H1 (cell line): ENCODE data around the gene SLC6A18. TPM values are rescaled to one million over a fixed set of nuclear protein-coding genes. Genes with fewer than 3 reads are reported as not detected.

ENCODE experiments used
- CHD7 ChIP-seq: fragments of 300-600 bp; sonication (generic); IDR thresholded peaks from 2 replicates; pipeline ENCODE4 v1.7.1; 2012; ENCODE audit warnings: low read length, moderate library complexity, mild to moderate bottlenecking, inconsistent platforms; ENCODE audit not compliant: insufficient replicate concordance
- polyA plus RNA-seq, 7 experiments: library from polyadenylated mRNA; depleted of rRNA in 3 of 7; stranded (reverse) in 5 of 7; unstranded in 2 of 7; fragments of >200 nt in 5 of 7; fragments of 200-250 nt in 2 of 7; gene quantifications; 1 replicate in 5 of 7; 2 replicates in 1 of 7; 4 replicates in 1 of 7; pipeline versions ENCODE4 v1.2.1 to v1.2.3, GENCODE V29; 2011 to 2013; ENCODE audit warnings: missing spikeins in 2 of 7, mixed read lengths in 2 of 7
- total RNA-seq: library from RNA; stranded (reverse); fragmentation: NEBNext Ultra II Directional; extraction: Animal tissue kit (Norgen Biotek cat#: 25700); gene quantifications from 2 replicates; pipeline ENCODE4 v1.2.1, GENCODE V29; 2021

The SLC6A18 gene
- total and polyA plus RNA-seq, 2 of the 8 experiments (the other 6 are each of a cell fraction or from before 2014, with no cell fraction given): not detected

- no peak for TF ChIP-seq CHD7
These were observed 27.5 kb downstream of the SLC6A18 start (continued) for GRCh38 chr5:1252681-1253080.
